K562 (cell line): ENCODE data around the gene DDX46. TPM values are rescaled to one million over a fixed set of nuclear protein-coding genes. Genes with fewer than 3 reads are reported as not detected.

Experiments
- ATF3 ChIP-seq, 2 experiments: fragments of 450-650 bp in 1 of 2; sonication (generic) in 1 of 2; formaldehyde crosslinking in 1 of 2; IDR thresholded peaks in 1 of 2; conservative IDR thresholded peaks in 1 of 2; 2 replicates each; pipeline versions ENCODE4 v1.6.1 to v1.8.1; 2016 to 2023; ENCODE audit warnings: mild to moderate bottlenecking in 2 of 2, moderate library complexity in 2 of 2, inconsistent platforms in 1 of 2, missing genetic modification reagents in 1 of 2
- E2F4 ChIP-seq: sonication (generic); formaldehyde crosslinking; IDR thresholded peaks from 2 replicates; pipeline ENCODE4 v1.8.0; 2022; ENCODE audit warnings: mild to moderate bottlenecking, low read depth, missing genetic modification reagents
- EHMT2 ChIP-seq: fragments of 450-650 bp; IDR thresholded peaks from 2 replicates; pipeline ENCODE4 v1.6.1; 2018; ENCODE audit warnings: antibody characterized with exemption
- FOXJ3 ChIP-seq: sonication (generic); formaldehyde crosslinking; IDR thresholded peaks from 2 replicates; pipeline ENCODE4 v1.4.0; 2020; ENCODE audit warnings: mild to moderate bottlenecking, missing genetic modification reagents
- HMGXB4 ChIP-seq: sonication (generic); formaldehyde crosslinking; IDR thresholded peaks from 2 replicates; pipeline ENCODE4 v1.8.1; 2023; ENCODE audit warnings: mild to moderate bottlenecking, missing genetic modification reagents
- HNRNPH1 ChIP-seq: fragments of 200-400 bp; formaldehyde crosslinking; optimal IDR thresholded peaks from 2 replicates; pipeline ENCODE3; 2017; ENCODE audit warnings: low read depth, mild to moderate bottlenecking, low read length, moderate library complexity
- POU5F1 ChIP-seq: fragments of 150-350 bp; IDR thresholded peaks from 2 replicates; pipeline ENCODE4 v1.6.1; 2014; ENCODE audit warnings: borderline replicate concordance, low read length, low read depth, mild to moderate bottlenecking; ENCODE audit not compliant: partially characterized antibody
- RFX5 ChIP-seq: IDR thresholded peaks from 2 replicates; pipeline ENCODE4 v1.6.1; 2011; ENCODE audit warnings: low read depth, mild to moderate bottlenecking, improper control_type of control experiment, low read length
- TCF7 ChIP-seq: sonication (generic); IDR thresholded peaks from 2 replicates; pipeline ENCODE4 v1.6.1; 2016; ENCODE audit warnings: antibody characterized with exemption, borderline replicate concordance
- TRIM28 ChIP-seq: fragments of 450-650 bp; IDR thresholded peaks from 2 replicates; pipeline ENCODE4 v1.6.1; 2017
- ZBTB33 ChIP-seq: sonication (generic); formaldehyde crosslinking; IDR thresholded peaks from 2 replicates; pipeline ENCODE4 v1.8.1; 2023; ENCODE audit warnings: mild to moderate bottlenecking, missing genetic modification reagents
- ZNF143 ChIP-seq: sonication (generic); formaldehyde crosslinking; IDR thresholded peaks from 2 replicates; pipeline ENCODE4 v1.9.0; 2022; ENCODE audit warnings: mild to moderate bottlenecking, missing genetic modification reagents
- ZNF232 ChIP-seq: sonication (generic); formaldehyde crosslinking; IDR thresholded peaks from 2 replicates; pipeline ENCODE4 v1.8.0; 2022; ENCODE audit warnings: mild to moderate bottlenecking, missing genetic modification reagents
- ZNF282 ChIP-seq: sonication (generic); formaldehyde crosslinking; IDR thresholded peaks from 2 replicates; pipeline ENCODE4 v1.8.1; 2023; ENCODE audit warnings: missing genetic modification reagents
- ZNF431 ChIP-seq: sonication (generic); formaldehyde crosslinking; IDR thresholded peaks from 2 replicates; pipeline ENCODE4 v1.8.0; 2022; ENCODE audit warnings: mild to moderate bottlenecking, missing genetic modification reagents
- polyA plus RNA-seq, 8 experiments: library from polyadenylated mRNA; depleted of rRNA in 4 of 8; stranded (reverse) in 5 of 8; unstranded in 3 of 8; fragments of >200 nt; fragmentation: Nextera tagmentation in 2 of 8; fragmentation: Illumina TruSeq in 1 of 8; extraction: Ambion mirVana in 2 of 8; extraction: Trizol in 1 of 8; gene quantifications; 2 replicates each; pipeline versions ENCODE4 v1.2.1 to v1.2.3, GENCODE V29; 2011 to 2014; ENCODE audit warnings: inconsistent platforms in 1 of 8, missing spikeins in 1 of 8
- total RNA-seq, 7 experiments: library from RNA; depleted of rRNA in 6 of 7; stranded (reverse); fragments of >200 nt in 6 of 7; fragmentation: Illumina TruSeq in 2 of 7; extraction: Trizol in 2 of 7; gene quantifications; 2 replicates each; pipeline versions ENCODE4 v1.2.1 to v1.2.3, GENCODE V29; 2011 to 2021; ENCODE audit warnings: low replicate concordance in 1 of 7
- TF ChIP-seq, protein P1 (sequence below): fragments of 450-650 bp; formaldehyde crosslinking; IDR thresholded peaks from 2 replicates; pipeline ENCODE4 v1.4.0; 2022; ENCODE audit warnings: missing genetic modification characterization
- TF ChIP-seq, protein P2 (sequence below): fragments of 250-450 bp; sonication (Bioruptor Pico); IDR thresholded peaks from 2 replicates; pipeline ENCODE4 v1.6.1; 2021; ENCODE audit warnings: mild to moderate bottlenecking
- TF ChIP-seq, protein P3 (sequence below): fragments of 450-650 bp; IDR thresholded peaks from one replicate; pipeline ENCODE4 v1.6.1; 2018; ENCODE audit warnings: mild to moderate bottlenecking, moderate library complexity; ENCODE audit not compliant: partially characterized antibody

The DDX46 gene
- total and polyA plus RNA-seq, 9 of the 15 experiments (the other 6 are each of a cell fraction or from before 2014, with no cell fraction given): 26.2 to 99.0 (median 76.4) TPM

DNA sequence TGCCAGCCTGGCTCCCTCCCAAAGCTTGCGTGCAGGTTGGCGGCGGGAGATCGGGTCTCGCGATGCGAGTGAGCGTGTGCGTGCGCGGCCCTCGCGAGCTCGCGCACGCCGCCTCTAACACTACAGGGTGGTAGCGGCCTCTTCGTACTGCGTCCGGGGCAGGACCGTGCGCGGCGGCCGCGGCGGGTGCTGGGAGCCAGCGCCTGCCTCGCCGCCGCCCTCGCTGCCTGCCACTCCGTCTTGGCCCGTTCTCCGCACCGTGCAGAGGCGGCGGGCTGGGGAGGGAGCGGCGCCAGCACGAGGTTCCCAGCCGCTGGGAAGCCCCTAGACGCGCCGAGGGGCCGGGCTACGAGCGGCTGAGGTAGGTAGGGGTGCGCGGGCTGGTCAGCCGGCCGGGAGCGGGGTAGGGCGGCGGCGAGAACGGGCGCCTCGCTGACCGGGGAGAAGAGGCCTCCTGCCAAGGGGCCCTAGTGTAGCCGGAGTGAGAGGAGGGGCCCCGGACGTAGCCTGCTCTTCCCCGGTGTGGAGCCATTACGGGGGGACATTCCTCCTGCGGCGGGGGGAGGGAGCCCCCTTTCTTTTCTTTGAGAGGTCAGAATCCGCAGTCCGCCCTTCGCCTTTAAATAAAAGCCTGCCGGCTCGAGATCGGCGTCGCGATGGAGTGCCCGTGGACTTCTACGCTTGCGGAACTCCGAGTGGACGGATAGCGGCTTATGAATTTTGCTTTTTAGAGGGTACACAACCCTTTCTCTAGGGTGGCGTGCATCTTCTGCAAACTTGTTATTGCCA, 87.5 kb downstream of the DDX46 start, which contains the start of gene C5orf24 (continued):
- TF ChIP-seq, protein P1, sequence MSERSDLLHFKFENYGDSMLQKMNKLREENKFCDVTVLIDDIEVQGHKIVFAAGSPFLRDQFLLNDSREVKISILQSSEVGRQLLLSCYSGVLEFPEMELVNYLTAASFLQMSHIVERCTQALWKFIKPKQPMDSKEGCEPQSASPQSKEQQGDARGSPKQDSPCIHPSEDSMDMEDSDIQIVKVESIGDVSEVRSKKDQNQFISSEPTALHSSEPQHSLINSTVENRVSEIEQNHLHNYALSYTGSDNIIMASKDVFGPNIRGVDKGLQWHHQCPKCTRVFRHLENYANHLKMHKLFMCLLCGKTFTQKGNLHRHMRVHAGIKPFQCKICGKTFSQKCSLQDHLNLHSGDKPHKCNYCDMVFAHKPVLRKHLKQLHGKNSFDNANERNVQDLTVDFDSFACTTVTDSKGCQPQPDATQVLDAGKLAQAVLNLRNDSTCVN (CRISPR knock-in tag): no peak
- no peak for TF ChIP-seq TCF7
- TF ChIP-seq, protein P2, sequence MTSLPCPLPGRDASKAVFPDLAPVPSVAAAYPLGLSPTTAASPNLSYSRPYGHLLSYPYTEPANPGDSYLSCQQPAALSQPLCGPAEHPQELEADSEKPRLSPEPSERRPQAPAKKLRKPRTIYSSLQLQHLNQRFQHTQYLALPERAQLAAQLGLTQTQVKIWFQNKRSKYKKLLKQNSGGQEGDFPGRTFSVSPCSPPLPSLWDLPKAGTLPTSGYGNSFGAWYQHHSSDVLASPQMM (CRISPR knock-in tag): no peak
- TF ChIP-seq E2F4: peak; percentile 93
- TF ChIP-seq EHMT2: no peak
- no peak for TF ChIP-seq ZNF143 (CRISPR knock-in tag)
- TF ChIP-seq, protein P3, sequence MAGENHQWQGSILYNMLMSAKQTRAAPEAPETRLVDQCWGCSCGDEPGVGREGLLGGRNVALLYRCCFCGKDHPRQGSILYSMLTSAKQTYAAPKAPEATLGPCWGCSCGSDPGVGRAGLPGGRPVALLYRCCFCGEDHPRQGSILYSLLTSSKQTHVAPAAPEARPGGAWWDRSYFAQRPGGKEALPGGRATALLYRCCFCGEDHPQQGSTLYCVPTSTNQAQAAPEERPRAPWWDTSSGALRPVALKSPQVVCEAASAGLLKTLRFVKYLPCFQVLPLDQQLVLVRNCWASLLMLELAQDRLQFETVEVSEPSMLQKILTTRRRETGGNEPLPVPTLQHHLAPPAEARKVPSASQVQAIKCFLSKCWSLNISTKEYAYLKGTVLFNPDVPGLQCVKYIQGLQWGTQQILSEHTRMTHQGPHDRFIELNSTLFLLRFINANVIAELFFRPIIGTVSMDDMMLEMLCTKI: no peak
- no peak for TF ChIP-seq ZNF282 (CRISPR knock-in tag)
- TF ChIP-seq HMGXB4: peak; percentile 60; the same call in 1 of the 2 replicates
- no peak for TF ChIP-seq RFX5
- TF ChIP-seq FOXJ3: no peak
- no peak for TF ChIP-seq HNRNPH1
- TF ChIP-seq POU5F1: no peak
- TF ChIP-seq ZBTB33: peak; percentile 65; the same call in 1 of the 2 replicates
- TF ChIP-seq TRIM28: no peak
- no peak for TF ChIP-seq ZNF431
- TF ChIP-seq ATF3 (IDR thresholded peaks at IDR 0.05): no peak
- TF ChIP-seq ATF3 (CRISPR knock-in tag; conservative IDR thresholded peaks at IDR 0.05): peak; percentile 18; the same call in 1 of the 2 replicates
- no peak; the same call in 1 of the 2 replicates for TF ChIP-seq ZNF232
